HEK293 (cell line): Measurements from ENCODE around the gene CHST7.

Experiments
- CTCF ChIA-PET: fragments of 350-600 bp; formaldehyde crosslinking; extraction: SDS; loops from one replicate; lab custom pipeline; 2021; ENCODE audit warnings: antibody characterized with exemption; lab: Yijun Ruan, JAX
- POLR2A ChIA-PET: fragments of 300-600 bp; formaldehyde crosslinking; extraction: SDS; loops from one replicate; lab custom pipeline; 2020; ENCODE audit warnings: antibody characterized with exemption, inconsistent platforms; lab: Yijun Ruan, JAX
- H3K27ac ChIP-seq: fragments of 200-500 bp; sonication (Bioruptor generic); 2 replicates; pipeline ENCODE4 v1.5.1; 2014; ENCODE audit warnings: low read depth, low read length, control low read depth, inconsistent platforms; ENCODE audit errors: extremely low read depth
- H3K36me3 ChIP-seq, 2 experiments: fragments of 200-500 bp in 1 of 2; sonication (Bioruptor generic) in 1 of 2; 1 replicate in 1 of 2; 2 replicates in 1 of 2; pipeline ENCODE4 v1.5.1; 2014 to 2017; ENCODE audit warnings: inconsistent platforms in 2 of 2, low read length in 2 of 2; ENCODE audit not compliant: control insufficient read depth in 2 of 2, insufficient read depth in 1 of 2
- H3K4me1 ChIP-seq: fragments of 200-500 bp; sonication (Bioruptor generic); 2 replicates; pipeline ENCODE4 v1.5.1; 2014; ENCODE audit warnings: mild to moderate bottlenecking, low read length, inconsistent platforms; ENCODE audit not compliant: control insufficient read depth, insufficient read depth
- H3K4me3 ChIP-seq: 2 replicates; pipeline ENCODE4 v1.5.1; 2011; ENCODE audit warnings: low read depth, mild to moderate bottlenecking, control low read depth, low read length, moderate library complexity
- H3K9me3 ChIP-seq: fragments of 200-500 bp; sonication (Bioruptor generic); 2 replicates; pipeline ENCODE4 v1.5.1; 2014; ENCODE audit warnings: low read depth, low read length, inconsistent platforms; ENCODE audit not compliant: control insufficient read depth, insufficient read depth
- GFI1B ChIP-seq: fragments of 450-650 bp; formaldehyde crosslinking; IDR thresholded peaks from 2 replicates; pipeline ENCODE4 v1.5.1; 2016; ENCODE audit warnings: missing biosample characterization, missing genetic modification characterization
- GLI2 ChIP-seq: fragments of 450-650 bp; formaldehyde crosslinking; IDR thresholded peaks from 2 replicates; pipeline ENCODE4; 2017; ENCODE audit warnings: missing biosample characterization, missing genetic modification characterization, low read depth, borderline replicate concordance
- HIC1 ChIP-seq: fragments of 450-650 bp; formaldehyde crosslinking; IDR thresholded peaks from 2 replicates; pipeline ENCODE4 v1.5.1; 2016; ENCODE audit warnings: missing biosample characterization, missing genetic modification characterization
- HOXA7 ChIP-seq: sonication (generic); formaldehyde crosslinking; IDR thresholded peaks from 2 replicates; pipeline ENCODE4 v1.8.1; 2022; ENCODE audit warnings: missing genetic modification reagents, borderline replicate concordance
- KLF16 ChIP-seq: fragments of 450-650 bp; formaldehyde crosslinking; IDR thresholded peaks from 2 replicates; pipeline ENCODE4 v1.5.1; 2017; ENCODE audit warnings: missing biosample characterization, missing genetic modification characterization
- KLF17 ChIP-seq: fragments of 450-650 bp; formaldehyde crosslinking; IDR thresholded peaks from 2 replicates; pipeline ENCODE4 v1.5.1; 2016; ENCODE audit warnings: missing biosample characterization, missing genetic modification characterization
- MYNN ChIP-seq: fragments of 450-650 bp; formaldehyde crosslinking; IDR thresholded peaks from 2 replicates; pipeline ENCODE4 v1.5.1; 2016; ENCODE audit warnings: missing biosample characterization, missing genetic modification characterization, borderline replicate concordance
- ZBTB17 ChIP-seq: fragments of 450-650 bp; formaldehyde crosslinking; IDR thresholded peaks from 2 replicates; pipeline ENCODE4 v1.5.1; 2016; ENCODE audit warnings: missing biosample characterization, missing genetic modification characterization
- ZBTB44 ChIP-seq: fragments of 450-650 bp; IDR thresholded peaks from 2 replicates; pipeline ENCODE4 v1.5.1; 2018; ENCODE audit warnings: missing biosample characterization, mild to moderate bottlenecking, missing genetic modification characterization
- ZBTB49 ChIP-seq: fragments of 450-650 bp; formaldehyde crosslinking; IDR thresholded peaks from 2 replicates; pipeline ENCODE4 v1.5.1; 2016; ENCODE audit warnings: missing biosample characterization, missing genetic modification characterization, low read depth
- ZFP41 ChIP-seq: fragments of 450-650 bp; formaldehyde crosslinking; IDR thresholded peaks from 2 replicates; pipeline ENCODE4 v1.5.1; 2016; ENCODE audit warnings: missing biosample characterization, missing genetic modification characterization, borderline replicate concordance
- ZNF10 ChIP-seq: fragments of 450-650 bp; formaldehyde crosslinking; IDR thresholded peaks from 2 replicates; pipeline ENCODE4 v1.5.1; 2017; ENCODE audit warnings: missing biosample characterization, missing genetic modification characterization
- ZNF121 ChIP-seq: fragments of 450-650 bp; formaldehyde crosslinking; IDR thresholded peaks from 2 replicates; pipeline ENCODE4 v1.5.1; 2016; ENCODE audit warnings: missing biosample characterization, missing genetic modification characterization
- ZNF138 ChIP-seq: fragments of 450-650 bp; formaldehyde crosslinking; IDR thresholded peaks from 2 replicates; pipeline ENCODE4 v1.5.1; 2016; ENCODE audit warnings: missing biosample characterization, missing genetic modification characterization, borderline replicate concordance
- ZNF155 ChIP-seq: fragments of 450-650 bp; formaldehyde crosslinking; IDR thresholded peaks from 2 replicates; pipeline ENCODE4 v1.5.1; 2016; ENCODE audit warnings: missing biosample characterization, missing genetic modification characterization
- ZNF248 ChIP-seq: fragments of 450-650 bp; formaldehyde crosslinking; IDR thresholded peaks from 2 replicates; pipeline ENCODE4 v1.5.1; 2017; ENCODE audit warnings: missing biosample characterization, missing genetic modification characterization
- ZNF280C ChIP-seq: fragments of 450-650 bp; formaldehyde crosslinking; IDR thresholded peaks from 2 replicates; pipeline ENCODE4 v1.5.1; 2016; ENCODE audit warnings: missing biosample characterization, missing genetic modification characterization
- ZNF366 ChIP-seq: fragments of 450-650 bp; formaldehyde crosslinking; conservative IDR thresholded peaks from 2 replicates; pipeline ENCODE4 v1.5.1; 2016; ENCODE audit warnings: missing biosample characterization, missing genetic modification characterization
- ZNF423 ChIP-seq: fragments of 450-650 bp; formaldehyde crosslinking; IDR thresholded peaks from 2 replicates; pipeline ENCODE4 v1.5.1; 2016; ENCODE audit warnings: missing biosample characterization, missing genetic modification characterization
- ZNF571 ChIP-seq: fragments of 450-650 bp; formaldehyde crosslinking; IDR thresholded peaks from 2 replicates; pipeline ENCODE4 v1.5.0; 2017; ENCODE audit warnings: missing biosample characterization, missing genetic modification characterization
- ZNF580 ChIP-seq: fragments of 450-650 bp; formaldehyde crosslinking; IDR thresholded peaks from 2 replicates; pipeline ENCODE4 v1.5.1; 2016; ENCODE audit warnings: missing biosample characterization, missing genetic modification characterization
- ZNF776 ChIP-seq: fragments of 450-650 bp; formaldehyde crosslinking; IDR thresholded peaks from 2 replicates; pipeline ENCODE4 v1.5.0; 2017; ENCODE audit warnings: missing biosample characterization, missing genetic modification characterization, borderline replicate concordance

The CHST7 gene

GRCh38 chrX:46599051-46599560 lies 25.5 kb downstream of the CHST7 start (continued):
- TF ChIP-seq KLF17 (tag by site-specific recombination) (no peak), ZNF366 (tag by site-specific recombination) (no peak), ZNF155 (tag by site-specific recombination) (no peak)

- Histone ChIP-seq H3K27ac (no peak overlapping the region), H3K4me1 (no peaks in the 10 kb centered on the region), H3K9me3 (no peaks in the 10 kb centered on the region), H3K36me3 (peaks cover 0 to 9% of the 10 kb centered on the region in 2 experiments; a peak in 2 of 3 replicates), H3K4me3 (no peak overlapping the region)
- TF ChIP-seq KLF16 (tag by site-specific recombination) (no peak), ZNF580 (tag by site-specific recombination) (no peak), GLI2 (tag by site-specific recombination) (no peak), ZBTB17 (no peak), ZNF10 (tag by site-specific recombination) (no peak), ZBTB49 (tag by site-specific recombination) (no peak), ZNF155 (tag by site-specific recombination) (no peak), ZBTB44 (no peak), ZNF571 (tag by site-specific recombination) (no peak), ZNF776 (tag by site-specific recombination) (no peak), ZNF121 (tag by site-specific recombination) (no peak), ZFP41 (tag by site-specific recombination) (no peak), ZNF138 (tag by site-specific recombination) (no peak), GFI1B (tag by site-specific recombination) (no peak), ZNF280C (no peak), HOXA7 (CRISPR knock-in tag) (no peak), ZNF248 (no peak), MYNN (tag by site-specific recombination) (no peak), HIC1 (no peak), ZNF423 (tag by site-specific recombination) (no peak)
- POLR2A ChIA-PET: no interaction called here
- CTCF ChIA-PET: interaction anchor here (1.3 kb wide), 1 partner anchor 29 kb away, joined by 4 read pairs; no protein-coding TSS in a partner anchor
Observed at GRCh38 chrX:46601283-46601682, 27.7 kb downstream of the CHST7 start.
